Keratinocyte (primary cell): ENCODE measurements around the gene ACTL10. TPM values are rescaled to one million over a fixed set of nuclear protein-coding genes. Genes with fewer than 3 reads are reported as not detected.

ENCODE experiments used
- DNase-seq: peaks from one replicate; pipeline ENCODE4 v3.0.0-alpha.2; 2011; ENCODE audit warnings: low read depth, missing footprints, low spot score
- FAIRE-seq: peaks from 2 replicates; lab custom pipeline; 2011; peaks lifted over from hg19 to GRCh38; lab: Jason Lieb, UNC
- H2AFZ ChIP-seq: 2 replicates; pipeline ENCODE4 v1.6.0; 2012; ENCODE audit warnings: low read length, control low read depth, inconsistent platforms; ENCODE audit not compliant: control insufficient read depth
- H3K27ac ChIP-seq: 2 replicates; pipeline ENCODE4 v1.5.1; 2011; ENCODE audit warnings: low read length; ENCODE audit not compliant: control insufficient read depth, insufficient read depth
- H3K27me3 ChIP-seq: 3 replicates; pipeline ENCODE4 v1.6.0; 2011; ENCODE audit warnings: low read length; ENCODE audit not compliant: control insufficient read depth, insufficient read depth; ENCODE audit errors: extremely low read depth
- H3K36me3 ChIP-seq, 2 experiments: 2 replicates in 1 of 2; 3 replicates in 1 of 2; pipeline ENCODE4 v1.5.1; 2011; ENCODE audit warnings: low read length in 2 of 2, mild to moderate bottlenecking in 1 of 2; ENCODE audit not compliant: control insufficient read depth in 2 of 2, insufficient read depth in 2 of 2; ENCODE audit errors: extremely low read depth in 1 of 2
- H3K4me1 ChIP-seq: 3 replicates; pipeline ENCODE4 v1.5.1; 2011; ENCODE audit warnings: low read length; ENCODE audit not compliant: control insufficient read depth, insufficient read depth; ENCODE audit errors: extremely low read depth
- H3K4me2 ChIP-seq: 3 replicates; pipeline ENCODE4 v1.6.0; 2011; ENCODE audit warnings: low read depth, low read length; ENCODE audit not compliant: control insufficient read depth, insufficient read depth; ENCODE audit errors: extremely low read depth
- H3K4me3 ChIP-seq, 3 experiments: fragments of 200-600 bp in 1 of 3; sonication (generic) in 1 of 3; 2 replicates in 2 of 3; 3 replicates in 1 of 3; pipeline ENCODE4 v1.5.1; 2011 to 2016; ENCODE audit warnings: low read length in 3 of 3, mild to moderate bottlenecking in 3 of 3, control low read depth in 2 of 3, inconsistent platforms in 1 of 3, low read depth in 1 of 3, mixed read lengths in 1 of 3, mixed run types in 1 of 3, moderate library complexity in 1 of 3; ENCODE audit not compliant: control insufficient read depth in 2 of 3, insufficient read depth in 2 of 3; ENCODE audit errors: extremely low read depth in 1 of 3
- H3K79me2 ChIP-seq: 2 replicates; pipeline ENCODE4 v1.6.0; 2012; ENCODE audit warnings: low read length; ENCODE audit not compliant: control insufficient read depth, insufficient read depth
- H3K9ac ChIP-seq: 3 replicates; pipeline ENCODE4 v1.6.0; 2011; ENCODE audit warnings: low read length; ENCODE audit not compliant: control insufficient read depth, insufficient read depth; ENCODE audit errors: extremely low read depth
- H3K9me1 ChIP-seq: 3 replicates; pipeline ENCODE4 v1.6.0; 2011; ENCODE audit warnings: low read length; ENCODE audit not compliant: control insufficient read depth, insufficient read depth; ENCODE audit errors: extremely low read depth
- H3K9me3 ChIP-seq: 2 replicates; pipeline ENCODE4 v1.5.1; 2012; ENCODE audit warnings: low read depth, low read length; ENCODE audit not compliant: control insufficient read depth
- H4K20me1 ChIP-seq: 3 replicates; pipeline ENCODE4 v1.6.0; 2011; ENCODE audit warnings: low read length; ENCODE audit not compliant: control insufficient read depth, insufficient read depth; ENCODE audit errors: extremely low read depth
- EZH2 ChIP-seq: IDR thresholded peaks from one replicate; pipeline ENCODE4 v1.6.1; 2012; ENCODE audit warnings: inconsistent platforms, mild to moderate bottlenecking, low read length, moderate library complexity
- dilution Hi-C: fragments of 300-500 bp; cut with MboI; formaldehyde crosslinking; loops from one replicate; pipeline ENCODE4 v1.7.0; 2020; ENCODE audit warnings: low sequenced_read_pairs; ENCODE audit not compliant: extremely low pct_ligation_motif_present
- polyA plus RNA-seq, 5 experiments: library from polyadenylated mRNA; depleted of rRNA in 3 of 5; stranded (reverse) in 3 of 5; stranded (forward) in 1 of 5; unstranded in 1 of 5; fragments of >200 nt; gene quantifications; 1 replicate in 1 of 5; 2 replicates in 3 of 5; 3 replicates in 1 of 5; pipeline versions ENCODE4 v1.2.1 to v1.2.3, GENCODE V29; 2011 to 2012; ENCODE audit warnings: missing spikeins in 2 of 5, low read depth in 1 of 5, low replicate concordance in 1 of 5
- TF ChIP-seq, protein P1 (sequence below), 3 experiments: IDR thresholded peaks in 1 of 3; conservative IDR thresholded peaks in 1 of 3; optimal IDR thresholded peaks in 1 of 3; 2 replicates in 2 of 3; 3 replicates in 1 of 3; pipeline versions ENCODE3 to v1.5.1; 2011; ENCODE audit warnings: low read length in 3 of 3, mild to moderate bottlenecking in 3 of 3, moderate library complexity in 2 of 3, control low read depth in 1 of 3, inconsistent platforms in 1 of 3; ENCODE audit not compliant: insufficient read depth in 2 of 3; ENCODE audit errors: extremely low read depth in 1 of 3

ACTL10 gene
- polyA plus RNA-seq, 1 donor (not counting 4 experiments of a cell fraction or from before 2014, with no cell fraction given), result 0.28 TPM

DNA sequence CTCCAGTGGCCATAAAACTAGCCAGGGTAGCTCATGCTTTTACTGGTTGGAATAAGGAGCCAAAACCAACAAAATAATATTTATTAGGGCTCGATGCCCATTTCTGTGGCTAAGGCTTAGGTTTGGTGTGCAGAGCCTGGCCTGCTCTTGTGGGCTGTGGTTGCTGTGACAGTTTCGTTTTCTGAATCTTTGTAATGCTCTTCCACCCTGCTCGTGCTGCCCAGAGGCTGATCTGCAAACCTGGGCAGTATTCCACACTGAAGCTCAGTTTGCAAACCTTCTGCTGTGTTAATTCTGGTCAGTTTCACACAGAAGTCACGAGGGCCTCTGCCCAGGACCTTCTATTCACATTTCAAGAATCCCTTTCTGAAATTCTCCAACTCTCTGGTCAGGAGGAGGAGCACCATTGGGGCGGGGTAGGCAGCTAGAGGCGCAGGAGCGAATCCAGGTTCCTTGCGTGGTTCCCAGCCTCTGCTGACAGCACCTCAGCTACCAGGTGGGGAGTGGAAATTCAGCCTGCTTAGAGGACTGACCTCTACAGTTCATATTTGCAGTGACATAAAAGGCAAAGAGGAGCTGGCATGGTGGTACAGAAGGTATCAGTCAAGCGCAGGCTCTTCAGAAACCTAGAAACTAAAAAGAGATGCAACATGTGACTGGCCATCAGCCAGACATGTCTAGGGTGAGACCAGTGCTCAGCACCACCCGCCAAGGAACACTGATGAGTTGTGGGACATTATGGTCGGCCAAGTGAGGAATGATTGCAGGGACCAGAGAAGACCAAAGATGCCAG is 18.9 kb upstream of the ACTL10 start:
- H3K9me1 ChIP-seq, result peaks cover 7% of the 10 kb centered on the region
- peak; percentile 71 for FAIRE-seq
- H3K9ac ChIP-seq, result no peak overlapping the region
- H3K36me3 ChIP-seq, result peaks cover 5 to 12% of the 10 kb centered on the region in 2 experiments
- H4K20me1 ChIP-seq, result peaks cover 3% of the 10 kb centered on the region
- H3K4me2 ChIP-seq, result peak overlapping the region; percentile 61
- no peak overlapping the region for H2AFZ ChIP-seq
- peaks cover 28% of the 10 kb centered on the region for H3K4me1 ChIP-seq
- TF ChIP-seq, protein P1, sequence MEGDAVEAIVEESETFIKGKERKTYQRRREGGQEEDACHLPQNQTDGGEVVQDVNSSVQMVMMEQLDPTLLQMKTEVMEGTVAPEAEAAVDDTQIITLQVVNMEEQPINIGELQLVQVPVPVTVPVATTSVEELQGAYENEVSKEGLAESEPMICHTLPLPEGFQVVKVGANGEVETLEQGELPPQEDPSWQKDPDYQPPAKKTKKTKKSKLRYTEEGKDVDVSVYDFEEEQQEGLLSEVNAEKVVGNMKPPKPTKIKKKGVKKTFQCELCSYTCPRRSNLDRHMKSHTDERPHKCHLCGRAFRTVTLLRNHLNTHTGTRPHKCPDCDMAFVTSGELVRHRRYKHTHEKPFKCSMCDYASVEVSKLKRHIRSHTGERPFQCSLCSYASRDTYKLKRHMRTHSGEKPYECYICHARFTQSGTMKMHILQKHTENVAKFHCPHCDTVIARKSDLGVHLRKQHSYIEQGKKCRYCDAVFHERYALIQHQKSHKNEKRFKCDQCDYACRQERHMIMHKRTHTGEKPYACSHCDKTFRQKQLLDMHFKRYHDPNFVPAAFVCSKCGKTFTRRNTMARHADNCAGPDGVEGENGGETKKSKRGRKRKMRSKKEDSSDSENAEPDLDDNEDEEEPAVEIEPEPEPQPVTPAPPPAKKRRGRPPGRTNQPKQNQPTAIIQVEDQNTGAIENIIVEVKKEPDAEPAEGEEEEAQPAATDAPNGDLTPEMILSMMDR (optimal IDR thresholded peaks at IDR 0.05 in 1 of 3, IDR thresholded peaks at IDR 0.05 in 1 of 3, conservative IDR thresholded peaks at IDR 0.05 in 1 of 3; ENCODE audit: extremely low read depth in 1 of 3, insufficient read depth in 2 of 3, low read length in 3 of 3), result no peak
- TF ChIP-seq EZH2, result no peak
- no peaks in the 10 kb centered on the region for H3K27me3 ChIP-seq
- no peaks in the 10 kb centered on the region for H3K9me3 ChIP-seq
- H3K79me2 ChIP-seq, result no peaks in the 10 kb centered on the region
- H3K4me3 ChIP-seq, result peak overlapping the region in 1 of 3 experiments; percentile 18
- DNase-seq, result no peak
- H3K27ac ChIP-seq, result no peak overlapping the region
- dilution Hi-C loops, result no loop called here

DNA sequence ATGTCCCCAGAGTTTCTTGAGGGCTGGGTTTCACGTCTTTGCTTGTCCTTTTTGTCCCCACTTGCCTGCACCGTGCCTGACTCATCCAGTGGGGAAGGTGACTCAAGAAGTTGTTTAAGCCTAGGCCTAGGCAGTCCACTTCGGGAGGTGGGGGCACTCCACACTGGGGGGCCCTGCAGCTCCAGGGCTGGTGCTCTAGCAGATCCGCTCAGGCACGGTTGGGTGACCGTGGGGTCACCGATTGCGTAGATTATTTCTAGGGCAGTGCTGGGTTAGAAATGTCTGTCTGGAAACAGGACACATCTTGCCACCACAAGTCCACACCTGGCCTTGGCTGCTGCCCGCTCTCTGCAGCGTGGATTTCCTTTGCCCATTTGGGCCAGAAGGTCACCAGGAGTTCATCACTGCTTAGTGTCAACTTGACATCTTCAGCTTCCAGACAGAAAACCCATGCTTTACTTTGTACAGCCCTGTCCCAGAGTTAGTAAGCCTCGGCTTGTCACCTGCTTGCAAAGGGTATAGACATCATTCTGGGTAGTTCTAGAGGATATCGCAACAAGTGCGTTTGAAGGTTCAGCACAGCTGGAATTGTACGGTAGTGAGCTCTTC is 18.2 kb upstream of the ACTL10 start:
- dilution Hi-C loops, result no loop called here
- H3K27me3 ChIP-seq, result no peaks in the 10 kb centered on the region
- TF ChIP-seq, protein P1 (optimal IDR thresholded peaks at IDR 0.05 in 1 of 3, IDR thresholded peaks at IDR 0.05 in 1 of 3, conservative IDR thresholded peaks at IDR 0.05 in 1 of 3; ENCODE audit: extremely low read depth in 1 of 3, insufficient read depth in 2 of 3, low read length in 3 of 3), result no peak
- TF ChIP-seq EZH2, result no peak
- no peak for DNase-seq
- H3K9me3 ChIP-seq, result no peaks in the 10 kb centered on the region
- peak; percentile 39 for FAIRE-seq
- peak overlapping the region; percentile 61 for H3K4me2 ChIP-seq
- H3K4me1 ChIP-seq, result peaks cover 32% of the 10 kb centered on the region
- no peak overlapping the region for H3K27ac ChIP-seq
- H3K9ac ChIP-seq, result no peak overlapping the region
- no peak overlapping the region for H2AFZ ChIP-seq
- H3K9me1 ChIP-seq, result peaks cover 7% of the 10 kb centered on the region
- H4K20me1 ChIP-seq, result peaks cover 3% of the 10 kb centered on the region
- H3K36me3 ChIP-seq, result peaks cover 5 to 9% of the 10 kb centered on the region in 2 experiments
- H3K4me3 ChIP-seq, result no peak overlapping the region
- no peaks in the 10 kb centered on the region for H3K79me2 ChIP-seq
